Measurements from ENCODE around the gene KIAA1217.

DNA sequence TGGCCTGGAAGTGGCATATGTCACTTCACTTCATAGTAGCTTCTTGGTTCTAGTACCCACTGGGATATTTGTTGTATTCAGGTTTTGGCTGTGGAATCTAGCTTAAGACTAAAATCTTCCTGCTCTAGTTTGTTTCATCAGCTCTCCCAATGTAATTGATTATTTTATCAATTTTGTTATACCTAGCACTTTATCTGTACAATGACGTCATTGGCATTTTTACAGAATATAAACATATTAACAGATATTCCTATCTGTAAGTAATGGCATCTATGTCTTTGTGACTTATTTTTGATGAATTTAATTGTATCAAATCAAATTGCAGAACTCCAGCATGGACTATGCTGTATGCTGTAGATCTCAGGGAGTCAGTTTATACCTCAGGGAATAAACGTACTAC is 19.7 kb downstream of the KIAA1217 start:
- no peak for TF ChIP-seq CTCF (IDR thresholded peaks at IDR 0.05; ENCODE audit: low read depth, low read length)
- TF ChIP-seq EZH2phosphoT487 (IDR thresholded peaks at IDR 0.05; ENCODE audit: low read depth) = no peak
